ENCODE data around the gene HIRA.

HIRA gene

GRCh38 chr22:19422440-19423301 lies 8.9 kb downstream of the HIRA start:
- no peak overlapping the region for H2AFZ ChIP-seq (ENCODE audit: low read depth, low read length, severe bottlenecking)
- H3K27ac ChIP-seq (ENCODE audit: low read depth, low read length): no peak overlapping the region
- H3K4me3 ChIP-seq (ENCODE audit: insufficient read depth, low read length, poor library complexity, severe bottlenecking): no peak overlapping the region
- no peak overlapping the region for H3K4me2 ChIP-seq (ENCODE audit: low read depth, low read length, poor library complexity, severe bottlenecking)
- H3K79me2 ChIP-seq (ENCODE audit: insufficient read depth, low read length): peaks cover 89% of the 10 kb centered on the region
- no peaks in the 10 kb centered on the region for H3K9me3 ChIP-seq (ENCODE audit: insufficient read depth, low read length)
- H3K36me3 ChIP-seq (ENCODE audit: low read length): no peaks in the 10 kb centered on the region
- no peaks in the 10 kb centered on the region for H3K9me2 ChIP-seq (replicated peaks; ENCODE audit: insufficient read depth, low read length)
- no peaks in the 10 kb centered on the region for H3K27me3 ChIP-seq (ENCODE audit: low read length)
- no peaks in the 10 kb centered on the region for H3F3A ChIP-seq (ENCODE audit: insufficient read depth)
- TF ChIP-seq CTCF (IDR thresholded peaks at IDR 0.05; ENCODE audit: insufficient read depth, low read length, poor library complexity, severe bottlenecking): no peak
- no peak for TF ChIP-seq EZH2phosphoT487 (conservative IDR thresholded peaks at IDR 0.05; ENCODE audit: low read length)
- H4K20me1 ChIP-seq (ENCODE audit: low read depth, low read length): 0 out of 2 replicates have a peak, but pooled peaks cover 3% of the 10 kb centered on the region
- H3K9ac ChIP-seq (ENCODE audit: low read length): no peak overlapping the region

GRCh38 chr22:19420321-19420720 lies 11.2 kb downstream of the HIRA start:
- H3K27ac ChIP-seq (ENCODE audit: low read depth, low read length): no peak overlapping the region

GRCh38 chr22:19419464-19420178 lies 11.9 kb downstream of the HIRA start:
- H3K27ac ChIP-seq (ENCODE audit: low read depth, low read length): no peak overlapping the region
- TF ChIP-seq EZH2phosphoT487 (conservative IDR thresholded peaks at IDR 0.05; ENCODE audit: low read length) (no peak), CTCF (IDR thresholded peaks at IDR 0.05; ENCODE audit: insufficient read depth, low read length, poor library complexity, severe bottlenecking) (no peak)
- H3K4me2 ChIP-seq (ENCODE audit: low read depth, low read length, poor library complexity, severe bottlenecking): no peak overlapping the region
- no peak overlapping the region for H3K4me3 ChIP-seq (ENCODE audit: insufficient read depth, low read length, poor library complexity, severe bottlenecking)
- no peaks in the 10 kb centered on the region for H4K20me1 ChIP-seq (ENCODE audit: low read depth, low read length)
- H3K9me3 ChIP-seq (ENCODE audit: insufficient read depth, low read length): no peaks in the 10 kb centered on the region
- no peak overlapping the region for H2AFZ ChIP-seq (ENCODE audit: low read depth, low read length, severe bottlenecking)
- H3F3A ChIP-seq (ENCODE audit: insufficient read depth): no peaks in the 10 kb centered on the region
- no peaks in the 10 kb centered on the region for H3K27me3 ChIP-seq (ENCODE audit: low read length)
- H3K36me3 ChIP-seq (ENCODE audit: low read length): no peaks in the 10 kb centered on the region
- peaks cover 88% of the 10 kb centered on the region for H3K79me2 ChIP-seq (ENCODE audit: insufficient read depth, low read length)
- no peaks in the 10 kb centered on the region for H3K9me2 ChIP-seq (replicated peaks; ENCODE audit: insufficient read depth, low read length)
- no peak overlapping the region for H3K9ac ChIP-seq (ENCODE audit: low read length)

More at GRCh38 chr22:19420321-19420720, 11.2 kb downstream of the HIRA start:
- Histone ChIP-seq H3K4me3 (ENCODE audit: insufficient read depth, low read length, poor library complexity, severe bottlenecking) (no peak overlapping the region), H3K9me2 (replicated peaks; ENCODE audit: insufficient read depth, low read length) (no peaks in the 10 kb centered on the region), H3K79me2 (ENCODE audit: insufficient read depth, low read length) (peaks cover 89% of the 10 kb centered on the region), H3K9ac (ENCODE audit: low read length) (no peak overlapping the region), H3K4me2 (ENCODE audit: low read depth, low read length, poor library complexity, severe bottlenecking) (no peak overlapping the region), H3K27me3 (ENCODE audit: low read length) (no peaks in the 10 kb centered on the region), H3F3A (ENCODE audit: insufficient read depth) (no peaks in the 10 kb centered on the region), H2AFZ (ENCODE audit: low read depth, low read length, severe bottlenecking) (no peak overlapping the region), H3K36me3 (ENCODE audit: low read length) (no peaks in the 10 kb centered on the region), H4K20me1 (ENCODE audit: low read depth, low read length) (no peaks in the 10 kb centered on the region), H3K9me3 (ENCODE audit: insufficient read depth, low read length) (no peaks in the 10 kb centered on the region)
- TF ChIP-seq CTCF (IDR thresholded peaks at IDR 0.05; ENCODE audit: insufficient read depth, low read length, poor library complexity, severe bottlenecking) (no peak), EZH2phosphoT487 (conservative IDR thresholded peaks at IDR 0.05; ENCODE audit: low read length) (no peak)
